Activated CD8-positive, alpha-beta memory T cell treated with anti-CD3 and anti-CD28 coated beads, Interleukin-2, amount 10 ng/mL, durations not matched to agents 7 days and 5 days (primary cell): ENCODE data around the gene CKS2. TPM values are rescaled to one million over a fixed set of nuclear protein-coding genes. Genes with fewer than 3 reads are reported as not detected.

Experiments used
- ATAC-seq: fragments of 150-1000 bp; cut with Tn5 transposase; one replicate; pipeline ENCODE4 v1.10.0; 2021; ENCODE audit warnings: moderate library complexity
- CTCF ChIA-PET: fragments of 350-600 bp; sonication (Branson Sonifier 250); formaldehyde crosslinking; loops from one replicate; lab custom pipeline; 2021; ENCODE audit warnings: antibody characterized with exemption; lab: Charles Lee
- DNase-seq: peaks from one replicate; pipeline ENCODE4 v3.0.0-alpha.2; 2020
- H3K27ac Mint-ChIP-seq: one replicate; pipeline ENCODE4 v1.8.0; 2021; ENCODE audit warnings: mild to moderate bottlenecking, mixed read lengths
- H3K27me3 Mint-ChIP-seq: one replicate; pipeline ENCODE4 v1.8.0; 2021; ENCODE audit warnings: mixed read lengths
- H3K36me3 Mint-ChIP-seq: one replicate; pipeline ENCODE4 v1.8.0; 2021; ENCODE audit warnings: mild to moderate bottlenecking, mixed read lengths
- H3K4me1 Mint-ChIP-seq: one replicate; pipeline ENCODE4 v1.8.0; 2021; ENCODE audit warnings: mixed read lengths
- H3K4me3 Mint-ChIP-seq: one replicate; pipeline ENCODE4 v1.8.0; 2021; ENCODE audit warnings: mild to moderate bottlenecking, moderate library complexity, mixed read lengths
- H3K9me3 Mint-ChIP-seq: one replicate; pipeline ENCODE4 v1.8.0; 2022; ENCODE audit warnings: low read depth, mixed read lengths
- total RNA-seq, 2 experiments: library from RNA; stranded (reverse); gene quantifications; one replicate each; pipeline ENCODE4 v1.2.3, GENCODE V29; 2021

The CKS2 gene
- total RNA-seq, 2 experiments from 2014 or later: 200 to 225 TPM

DNA sequence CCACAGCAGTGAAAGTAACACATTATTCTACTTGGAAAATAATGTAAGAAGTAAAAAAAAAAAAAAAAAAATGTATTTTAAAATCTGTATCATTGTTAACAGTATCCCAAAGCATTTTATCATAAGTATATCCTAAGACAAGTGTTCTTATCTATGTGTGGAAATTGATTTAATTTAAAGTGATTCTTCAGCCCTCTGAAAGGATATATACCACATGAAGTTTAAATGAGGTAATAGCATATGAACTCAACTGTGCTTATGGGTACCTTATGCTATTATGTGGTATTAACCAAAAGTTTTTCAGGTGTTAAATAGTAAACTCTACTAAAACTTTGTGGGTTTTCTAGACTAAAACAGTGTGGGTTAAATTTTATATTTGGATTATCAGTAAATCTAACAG lies 4.5 kb downstream of the CKS2 start:
- CTCF ChIA-PET: no interaction called here
- DNase-seq (no peak), ATAC-seq (no peak)
- H3K36me3 Mint-ChIP-seq: peaks cover 70% of the 10 kb centered on the region
- H3K27me3 Mint-ChIP-seq: no peaks in the 10 kb centered on the region
- H3K9me3 Mint-ChIP-seq: no peaks in the 10 kb centered on the region
- H3K4me3 Mint-ChIP-seq: no peak overlapping the region
- H3K4me1 Mint-ChIP-seq: peaks cover 59% of the 10 kb centered on the region
- H3K27ac Mint-ChIP-seq: peak overlapping the region; percentile 90

DNA sequence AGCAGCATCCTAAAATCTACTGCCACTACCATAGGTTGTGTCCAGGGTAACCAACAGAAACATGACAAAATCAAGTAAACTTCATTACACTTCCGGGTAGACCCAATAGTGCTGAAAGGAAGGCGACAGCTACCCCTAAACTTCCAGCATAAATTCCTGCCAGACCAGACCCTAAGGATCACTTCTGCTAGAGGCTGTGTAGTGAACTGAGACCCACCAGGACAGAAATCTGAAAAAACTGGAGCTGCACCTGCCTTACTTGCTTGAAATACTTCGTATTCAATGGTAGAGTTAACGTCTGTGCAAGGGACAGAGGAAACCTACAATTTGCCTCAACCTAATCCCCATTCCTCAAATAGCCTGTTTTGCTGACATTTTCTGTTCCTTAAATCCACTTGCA lies 6.3 kb downstream of the CKS2 start:
- ATAC-seq (no peak), DNase-seq (no peak)
- no peaks in the 10 kb centered on the region for H3K9me3 Mint-ChIP-seq
- H3K4me1 Mint-ChIP-seq: peaks cover 70% of the 10 kb centered on the region
- H3K27me3 Mint-ChIP-seq: no peaks in the 10 kb centered on the region
- peak overlapping the region; percentile 94 for H3K27ac Mint-ChIP-seq
- CTCF ChIA-PET: interaction anchor here (0.9 kb wide), 1 partner anchor 220 kb away, joined by 3 read pairs; no protein-coding TSS in a partner anchor
- peaks cover 63% of the 10 kb centered on the region for H3K36me3 Mint-ChIP-seq
- peak overlapping the region; percentile 82 for H3K4me3 Mint-ChIP-seq

DNA sequence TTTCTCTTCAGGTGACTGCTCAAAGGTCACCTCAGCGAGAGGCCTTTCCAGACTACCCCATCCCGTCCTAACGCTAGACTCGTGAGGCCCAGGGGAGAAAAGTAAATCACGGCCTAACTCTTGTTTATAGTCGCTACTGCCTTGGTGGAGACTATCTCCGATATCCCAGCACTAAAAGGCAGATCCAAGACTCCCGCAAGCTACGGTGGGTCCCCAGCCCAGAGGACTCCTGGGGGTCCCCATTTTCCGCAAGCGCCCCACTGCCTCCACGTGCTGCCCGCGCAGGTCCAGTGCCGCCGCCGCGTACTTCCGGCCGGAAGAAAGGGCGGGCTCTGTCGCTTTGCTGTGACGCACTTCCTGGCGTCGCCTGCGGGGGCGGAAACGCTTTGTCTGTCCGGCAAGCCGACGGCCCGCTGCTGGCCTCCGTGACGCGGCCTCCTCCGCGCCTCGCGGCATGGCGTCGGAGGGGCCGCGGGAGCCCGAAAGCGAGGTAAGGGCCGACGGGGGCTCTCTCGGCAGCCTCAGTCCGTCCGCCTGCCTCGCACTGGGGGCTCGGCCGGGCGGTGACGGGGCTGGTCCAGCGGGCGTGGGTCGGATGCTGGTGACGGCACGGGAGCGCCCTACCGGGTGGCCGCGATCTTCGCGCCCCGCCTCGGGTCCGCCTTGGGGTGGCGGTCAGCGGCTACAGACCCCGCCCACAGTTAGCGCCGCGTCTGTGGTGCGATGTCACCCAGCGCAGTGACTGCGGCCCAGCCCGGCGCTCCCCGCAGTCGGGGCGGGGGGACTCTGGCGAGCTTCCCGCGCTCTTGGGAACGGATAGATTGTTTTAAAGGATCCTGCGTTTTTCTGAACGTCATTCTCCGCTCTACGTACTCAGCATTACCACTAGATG lies 7.4 kb downstream of the CKS2 start, which contains the start of gene SECISBP2:
Gene SECISBP2 (plus strand): TSS at position 378 of the 892 bp plus-strand sequence. CDS start 77 bp downstream, at position 455.
- peak; percentile 85 for ATAC-seq
- CTCF ChIA-PET: interaction anchor here (0.5 to 3.5 kb wide), 9 partner anchors 8 to 1873 kb away, joined by 3 to 33 read pairs (median 3); partner anchors contain the start of gene CKS2
- H3K36me3 Mint-ChIP-seq: peaks cover 54% of the 10 kb centered on the region

DNA sequence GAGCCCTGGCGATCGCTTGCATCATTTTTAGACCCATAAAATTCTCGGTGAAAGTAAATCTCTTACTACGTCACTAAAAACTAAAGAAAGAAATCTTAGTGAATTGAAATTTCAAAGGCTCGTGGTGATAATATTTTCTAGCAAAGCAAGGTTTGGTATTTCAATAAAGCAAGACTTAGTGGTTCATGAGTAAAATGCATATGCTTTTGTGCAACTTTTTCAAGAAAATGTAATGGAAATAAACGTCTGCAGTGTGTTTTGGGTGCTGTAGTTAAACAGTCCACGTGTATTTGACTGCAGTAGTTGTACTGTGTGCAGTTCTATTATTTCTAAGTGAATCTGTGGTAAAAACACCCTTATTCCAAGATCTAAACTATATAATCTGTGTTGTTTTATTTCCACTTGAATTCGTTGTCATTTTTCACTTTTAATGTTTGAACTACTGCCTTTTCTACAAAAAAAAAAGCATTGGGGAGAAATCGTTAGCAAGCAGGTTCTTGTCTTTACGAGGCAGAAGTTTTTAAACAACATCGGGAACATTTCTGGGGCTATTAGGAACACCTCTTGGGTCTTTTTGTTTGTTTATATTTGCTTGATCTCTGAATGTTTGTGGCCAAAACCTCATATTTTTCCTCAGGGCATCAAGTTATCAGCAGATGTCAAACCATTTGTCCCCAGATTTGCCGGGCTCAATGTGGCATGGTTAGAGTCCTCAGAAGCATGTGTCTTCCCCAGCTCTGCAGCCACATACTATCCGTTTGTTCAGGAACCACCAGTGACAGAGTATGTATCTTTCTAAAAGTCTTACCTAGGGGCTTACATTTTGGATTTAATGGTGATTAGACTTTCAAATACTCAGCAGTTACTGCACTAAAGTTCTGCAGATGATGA lies 8.3 kb downstream of the CKS2 start:
- ATAC-seq (no peak), DNase-seq (no peak)
- H3K27me3 Mint-ChIP-seq: no peaks in the 10 kb centered on the region

More for the DNA sequence above, 7.4 kb downstream of the CKS2 start, which contains the start of gene SECISBP2:
- H3K27me3 Mint-ChIP-seq: no peaks in the 10 kb centered on the region
- H3K9me3 Mint-ChIP-seq: no peaks in the 10 kb centered on the region
- peak within 1 kb of the TSS; percentile 94 for H3K27ac Mint-ChIP-seq
- peaks cover 70% of the 10 kb centered on the region for H3K4me1 Mint-ChIP-seq
- H3K4me3 Mint-ChIP-seq: peak within 1 kb of the TSS; percentile 82
- peak; percentile 96 for DNase-seq

DNA sequence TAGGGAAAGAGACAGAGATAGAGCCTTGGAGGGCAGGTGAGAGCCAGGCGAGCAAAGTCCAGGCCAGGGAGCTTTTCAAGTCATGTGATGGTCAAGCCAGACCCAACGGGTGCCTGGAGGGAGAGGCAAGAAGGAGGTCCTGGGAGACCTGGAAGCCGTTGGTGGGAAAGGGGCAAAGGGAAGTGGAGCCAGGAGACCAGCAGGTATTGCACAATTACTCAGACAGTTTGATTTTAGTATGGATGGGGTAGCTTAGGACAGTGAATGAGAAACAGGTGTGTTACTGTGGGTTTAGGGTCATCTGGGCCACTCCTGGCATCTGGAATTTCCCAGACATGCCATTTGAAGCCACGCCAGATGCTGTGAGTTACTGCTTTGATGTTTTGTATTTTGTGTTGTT lies 12.4 kb downstream of the CKS2 start:
- H3K27me3 Mint-ChIP-seq: no peaks in the 10 kb centered on the region
- H3K4me1 Mint-ChIP-seq: peaks cover 36% of the 10 kb centered on the region
- DNase-seq: no peak
- no peak overlapping the region for H3K4me3 Mint-ChIP-seq
- H3K9me3 Mint-ChIP-seq: no peaks in the 10 kb centered on the region
- no peak overlapping the region for H3K27ac Mint-ChIP-seq
- H3K36me3 Mint-ChIP-seq: peaks cover 11% of the 10 kb centered on the region
- CTCF ChIA-PET: interaction anchor here (1.6 to 1.7 kb wide), 2 partner anchors 14 to 226 kb away, joined by 4 read pairs; no protein-coding TSS in a partner anchor
- ATAC-seq: no peak

More for the DNA sequence above, 8.3 kb downstream of the CKS2 start:
- H3K36me3 Mint-ChIP-seq: peaks cover 45% of the 10 kb centered on the region
- peak overlapping the region; percentile 94 for H3K27ac Mint-ChIP-seq
- peaks cover 64% of the 10 kb centered on the region for H3K4me1 Mint-ChIP-seq
- CTCF ChIA-PET: interaction anchor here (0.8 to 3.5 kb wide), 7 partner anchors 9 to 230 kb away, joined by 3 to 33 read pairs (median 4); partner anchors contain the start of gene CKS2
- H3K4me3 Mint-ChIP-seq: peak overlapping the region; percentile 82
- H3K9me3 Mint-ChIP-seq: no peaks in the 10 kb centered on the region

DNA sequence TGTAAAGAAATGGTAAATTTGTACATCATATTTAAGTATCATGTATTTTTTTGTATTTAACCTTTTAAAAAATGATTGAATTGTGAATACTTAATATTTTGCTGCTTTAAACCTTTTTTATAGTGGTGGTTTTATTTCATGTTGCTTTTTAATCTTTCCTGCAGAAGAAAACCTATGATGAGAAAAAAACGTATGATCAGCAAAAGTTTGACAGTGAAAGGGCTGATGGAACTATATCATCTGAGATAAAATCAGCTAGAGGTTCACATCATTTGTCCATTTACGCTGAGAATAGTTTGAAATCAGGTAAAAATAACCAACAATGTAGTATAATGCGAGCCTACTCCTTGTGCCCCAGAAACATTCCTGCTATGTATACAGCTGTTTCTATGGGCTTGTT lies 14.7 kb downstream of the CKS2 start:
- Mint-ChIP-seq H3K27ac (no peak overlapping the region), H3K36me3 (peaks cover 20% of the 10 kb centered on the region), H3K9me3 (no peaks in the 10 kb centered on the region), H3K27me3 (no peaks in the 10 kb centered on the region), H3K4me1 (peaks cover 23% of the 10 kb centered on the region), H3K4me3 (no peak overlapping the region)
- CTCF ChIA-PET: interaction anchor here (0.9 kb wide), 1 partner anchor 11 kb away, joined by 3 read pairs; no protein-coding TSS in a partner anchor
- ATAC-seq (no peak), DNase-seq (no peak)

DNA sequence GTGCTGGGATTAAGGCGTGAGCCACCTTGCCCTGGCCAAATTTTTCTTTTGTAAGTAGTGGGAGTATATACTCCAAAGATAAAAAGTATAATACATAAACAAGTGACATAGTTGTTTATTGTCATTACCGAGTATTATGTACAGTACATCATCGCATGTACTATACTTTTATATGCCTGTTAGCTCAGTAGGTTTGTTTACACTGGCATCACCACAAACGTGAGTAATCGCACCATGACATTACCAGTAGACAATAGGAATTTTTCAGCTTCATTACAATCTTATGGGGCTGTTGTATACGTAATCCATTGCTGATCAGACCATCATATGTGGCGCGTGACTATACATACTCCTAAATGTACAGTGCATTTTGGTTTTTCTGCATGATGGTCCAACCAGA lies 17.1 kb downstream of the CKS2 start:
- CTCF ChIA-PET: interaction anchor here (1.2 to 1.7 kb wide), 2 partner anchors 15 to 221 kb away, joined by 3 to 4 read pairs; no protein-coding TSS in a partner anchor
- Mint-ChIP-seq H3K27me3 (no peaks in the 10 kb centered on the region), H3K9me3 (no peaks in the 10 kb centered on the region), H3K36me3 (peaks cover 27% of the 10 kb centered on the region), H3K4me1 (peaks cover 8% of the 10 kb centered on the region), H3K4me3 (no peak overlapping the region), H3K27ac (no peak overlapping the region)
- DNase-seq: no peak
- no peak for ATAC-seq

DNA sequence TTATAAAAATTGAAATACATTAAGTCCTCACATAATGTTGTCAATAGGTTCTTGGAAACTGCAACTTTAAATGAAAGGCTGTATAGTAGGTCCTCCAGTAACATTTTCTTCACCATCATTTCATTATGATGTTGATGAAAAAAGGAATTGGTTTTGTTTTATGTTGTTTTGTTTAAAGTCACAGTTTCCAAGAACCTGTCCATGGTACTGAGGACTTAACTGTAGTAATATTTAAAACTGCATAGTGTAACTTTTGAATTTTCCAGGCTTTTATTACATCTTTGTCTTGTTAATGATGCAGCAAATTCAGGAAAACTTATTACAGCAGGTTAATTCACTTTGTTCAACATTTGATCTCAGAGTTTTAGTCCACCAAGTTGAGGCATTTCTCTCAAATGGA lies 18.9 kb downstream of the CKS2 start:
- DNase-seq (no peak), ATAC-seq (no peak)
- Mint-ChIP-seq H3K4me3 (no peak overlapping the region), H3K27ac (no peak overlapping the region), H3K27me3 (no peaks in the 10 kb centered on the region), H3K4me1 (no peaks in the 10 kb centered on the region), H3K9me3 (no peaks in the 10 kb centered on the region), H3K36me3 (peaks cover 43% of the 10 kb centered on the region)
- CTCF ChIA-PET: interaction anchor here (1.7 kb wide), 1 partner anchor 219 kb away, joined by 4 read pairs; no protein-coding TSS in a partner anchor

DNA sequence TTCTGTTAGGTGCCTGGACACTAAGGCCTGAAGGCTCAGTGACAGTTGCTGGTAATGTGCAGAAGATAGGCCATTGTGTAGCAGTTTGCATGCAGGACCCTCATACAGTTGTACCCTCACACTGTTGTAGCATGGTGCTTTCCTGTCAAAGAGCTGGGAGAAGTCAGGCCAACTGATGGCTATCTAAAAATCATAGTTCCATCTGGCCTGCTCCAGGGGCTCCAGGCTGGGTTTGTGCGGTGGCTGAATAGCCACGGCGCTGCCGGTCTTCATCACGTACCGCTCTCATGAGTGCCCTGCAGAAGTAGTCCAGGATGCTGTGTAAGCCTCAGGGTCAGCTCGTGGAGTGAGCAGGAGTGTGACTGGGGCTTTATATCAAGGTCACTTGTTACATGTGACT lies 19.5 kb downstream of the CKS2 start:
- DNase-seq (no peak), ATAC-seq (no peak)
- CTCF ChIA-PET: no interaction called here
- no peak overlapping the region for H3K4me3 Mint-ChIP-seq
- H3K36me3 Mint-ChIP-seq: peaks cover 44% of the 10 kb centered on the region
- H3K27me3 Mint-ChIP-seq: no peaks in the 10 kb centered on the region
- no peaks in the 10 kb centered on the region for H3K4me1 Mint-ChIP-seq
- H3K27ac Mint-ChIP-seq: no peak overlapping the region
- H3K9me3 Mint-ChIP-seq: no peaks in the 10 kb centered on the region

DNA sequence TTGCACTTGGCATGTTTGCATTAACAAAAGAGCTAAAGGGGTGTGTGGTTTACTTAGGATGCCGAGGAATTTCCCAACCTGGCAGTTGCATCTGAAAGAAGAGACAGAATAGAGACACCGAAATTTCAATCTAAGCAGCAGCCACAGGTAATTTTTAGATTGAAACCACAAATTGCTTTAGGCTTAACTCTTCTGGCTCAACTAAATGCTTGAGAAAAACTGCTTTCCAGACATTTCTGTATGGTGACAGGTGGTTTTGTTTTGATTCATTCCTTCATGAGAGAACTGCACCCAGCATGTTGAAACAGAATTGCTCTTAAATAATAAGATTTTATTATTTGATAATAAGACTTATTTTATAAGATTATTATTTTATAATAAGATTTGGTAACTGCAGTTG lies 28.8 kb downstream of the CKS2 start:
- ATAC-seq (no peak), DNase-seq (no peak)
- CTCF ChIA-PET: no interaction called here
- Mint-ChIP-seq H3K27ac (peak overlapping the region; percentile 60), H3K36me3 (peaks cover 64% of the 10 kb centered on the region), H3K27me3 (no peaks in the 10 kb centered on the region), H3K4me3 (no peak overlapping the region), H3K9me3 (no peaks in the 10 kb centered on the region), H3K4me1 (peaks cover 28% of the 10 kb centered on the region)

DNA sequence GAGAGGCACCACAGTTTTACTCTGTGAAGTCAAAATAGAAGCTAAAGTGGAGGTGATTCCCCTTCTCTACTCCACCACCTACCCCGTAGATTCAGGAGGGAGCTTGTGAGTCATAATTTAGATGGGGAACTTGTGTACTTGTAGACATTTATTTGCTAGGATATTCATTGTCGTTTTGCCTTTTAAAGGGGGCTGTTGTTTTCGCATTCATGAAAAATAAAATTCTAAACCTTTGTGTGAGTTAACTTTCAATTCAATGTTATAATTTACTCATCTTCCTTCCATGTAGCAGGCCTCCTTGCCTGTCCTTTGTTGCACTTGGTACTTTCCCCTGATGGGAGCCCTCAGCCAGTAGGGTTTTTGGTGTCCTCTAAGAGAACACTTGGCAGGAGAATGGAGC lies 29.3 kb downstream of the CKS2 start:
- no peak for ATAC-seq
- CTCF ChIA-PET: no interaction called here
- peak overlapping the region; percentile 60 for H3K27ac Mint-ChIP-seq

DNA sequence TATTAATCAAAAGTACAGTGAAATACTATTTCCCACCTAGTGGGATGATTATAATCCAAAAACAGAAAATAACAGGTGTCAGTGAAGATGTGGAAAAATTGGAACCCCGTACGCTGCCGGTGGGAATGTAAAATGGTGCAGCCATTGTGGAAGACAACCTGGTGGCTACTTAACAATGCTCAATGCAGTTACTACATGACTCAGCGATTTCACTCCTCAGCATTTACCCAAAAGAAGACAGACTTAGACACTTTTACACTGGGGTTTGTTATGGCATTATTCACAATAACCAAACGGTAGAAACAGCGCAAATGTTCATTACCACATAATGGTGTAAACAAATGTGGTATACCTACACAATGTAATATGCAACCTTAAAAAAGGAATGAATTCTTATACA lies 31.2 kb downstream of the CKS2 start:
- no peak for DNase-seq
- H3K4me1 Mint-ChIP-seq: peaks cover 37% of the 10 kb centered on the region
- H3K9me3 Mint-ChIP-seq: no peaks in the 10 kb centered on the region
- no peak overlapping the region for H3K4me3 Mint-ChIP-seq
- ATAC-seq: no peak
- peaks cover 75% of the 10 kb centered on the region for H3K36me3 Mint-ChIP-seq
- CTCF ChIA-PET: interaction anchor here (1.1 to 1.6 kb wide), 3 partner anchors 15 to 207 kb away, joined by 3 to 5 read pairs (median 3); no protein-coding TSS in a partner anchor
- H3K27me3 Mint-ChIP-seq: no peaks in the 10 kb centered on the region
- H3K27ac Mint-ChIP-seq: no peak overlapping the region

More for the DNA sequence above, 29.3 kb downstream of the CKS2 start:
- no peaks in the 10 kb centered on the region for H3K27me3 Mint-ChIP-seq
- peaks cover 66% of the 10 kb centered on the region for H3K36me3 Mint-ChIP-seq
- peaks cover 33% of the 10 kb centered on the region for H3K4me1 Mint-ChIP-seq
- no peak overlapping the region for H3K4me3 Mint-ChIP-seq
- no peaks in the 10 kb centered on the region for H3K9me3 Mint-ChIP-seq
- DNase-seq: no peak
